OCI-LY3 (cell line): Measurements from ENCODE around the gene CADM2.

Experiments used
- H2AFZ ChIP-seq: fragments of 200-600, 300-600 bp; shearing (Covaris generic); 2 replicates; pipeline ENCODE4 v1.6.0; 2014; ENCODE audit warnings: antibody characterized with exemption, low read depth, low read length
- H3K27ac ChIP-seq: fragments of 200-600, 300-600 bp; sonication (generic); 2 replicates; pipeline ENCODE4 v1.5.1; 2014; ENCODE audit warnings: mild to moderate bottlenecking, low read length, moderate library complexity, mixed read lengths
- H3K27me3 ChIP-seq: fragments of 200-600, 300-600 bp; sonication (generic); 2 replicates; pipeline ENCODE4 v1.6.1; 2014; ENCODE audit warnings: low read depth, low read length, mixed read lengths
- H3K36me3 ChIP-seq: fragments of 200-600, 300-600 bp; sonication (generic); replicated peaks from 2 replicates; pipeline ENCODE3; 2014; ENCODE audit warnings: low read depth, low read length, mixed read lengths
- H3K4me1 ChIP-seq: fragments of 300-600, 200-600 bp; sonication (generic); 2 replicates; pipeline ENCODE4 v1.6.1; 2014; ENCODE audit warnings: low read length, mixed read lengths
- H3K4me2 ChIP-seq: fragments of 200-600, 300-600 bp; sonication (generic); 2 replicates; pipeline ENCODE4 v1.6.1; 2014; ENCODE audit warnings: low read length, mixed read lengths
- H3K4me3 ChIP-seq: fragments of 300-600, 200-600 bp; sonication (generic); 2 replicates; pipeline ENCODE4 v1.5.1; 2014; ENCODE audit warnings: antibody characterized with exemption, mild to moderate bottlenecking, low read length, moderate library complexity
- H3K79me2 ChIP-seq: fragments of 300-600, 200-600 bp; shearing (Covaris generic); 2 replicates; pipeline ENCODE4 v1.6.1; 2014; ENCODE audit warnings: mild to moderate bottlenecking, low read length, mixed read lengths
- H3K9ac ChIP-seq: fragments of 300-600, 200-600 bp; shearing (Covaris generic); 2 replicates; pipeline ENCODE4 v1.6.0; 2014; ENCODE audit warnings: mild to moderate bottlenecking, low read length, moderate library complexity
- H3K9me3 ChIP-seq: fragments of 200-600, 300-600 bp; shearing (Covaris generic); 2 replicates; pipeline ENCODE4 v1.6.1; 2014; ENCODE audit warnings: low read length, mixed read lengths; ENCODE audit not compliant: insufficient read depth
- H4K20me1 ChIP-seq: fragments of 200-600, 300-600 bp; sonication (generic); 2 replicates; pipeline ENCODE4 v1.6.1; 2016; ENCODE audit warnings: low read length, mixed read lengths; ENCODE audit not compliant: insufficient read depth
- CTCF ChIP-seq: fragments of 200-600, 300-600 bp; sonication (generic); IDR thresholded peaks from 2 replicates; pipeline ENCODE4 v1.5.1; 2014; ENCODE audit warnings: antibody characterized with exemption, low read length, low read depth
- EZH2phosphoT487 ChIP-seq: fragments of 200-600 bp; shearing (Covaris generic); IDR thresholded peaks from 2 replicates; pipeline ENCODE4 v1.6.1; 2018; ENCODE audit warnings: antibody characterized with exemption, mixed run types, low read depth

The CADM2 gene

GRCh38 chr3:84977021-84977420, 18.2 kb downstream of the CADM2 start:
- Histone ChIP-seq H3K27ac (no peak overlapping the region), H2AFZ (no peak overlapping the region), H4K20me1 (no peaks in the 10 kb centered on the region), H3K79me2 (no peaks in the 10 kb centered on the region), H3K4me3 (no peak overlapping the region), H3K4me2 (no peak overlapping the region), H3K9ac (no peak overlapping the region), H3K36me3 (no peaks in the 10 kb centered on the region), H3K9me3 (no peaks in the 10 kb centered on the region), H3K4me1 (no peaks in the 10 kb centered on the region), H3K27me3 (no peaks in the 10 kb centered on the region)
- TF ChIP-seq CTCF (no peak), EZH2phosphoT487 (no peak)

- Histone ChIP-seq H3K79me2 (no peaks in the 10 kb centered on the region), H3K4me2 (no peak overlapping the region), H3K36me3 (no peaks in the 10 kb centered on the region), H3K27ac (no peak overlapping the region), H3K9me3 (no peaks in the 10 kb centered on the region), H3K4me1 (no peaks in the 10 kb centered on the region), H4K20me1 (no peaks in the 10 kb centered on the region), H3K27me3 (no peaks in the 10 kb centered on the region), H2AFZ (no peak overlapping the region), H3K9ac (no peak overlapping the region), H3K4me3 (no peak overlapping the region)
- TF ChIP-seq CTCF (no peak), EZH2phosphoT487 (no peak)
Observed at GRCh38 chr3:84978843-84979242, 20.1 kb downstream of the CADM2 start.

- H3K4me3 ChIP-seq, result no peak overlapping the region
Observed at GRCh38 chr3:84980011-84980410, 21.2 kb downstream of the CADM2 start.

GRCh38 chr3:84980456-84980855, 21.7 kb downstream of the CADM2 start:
- TF ChIP-seq EZH2phosphoT487 (no peak), CTCF (no peak)
- H3K27ac ChIP-seq, result no peak overlapping the region
- H3K9me3 ChIP-seq, result no peaks in the 10 kb centered on the region
- no peak overlapping the region for H3K9ac ChIP-seq
- no peaks in the 10 kb centered on the region for H3K79me2 ChIP-seq
- H2AFZ ChIP-seq, result no peak overlapping the region
- no peaks in the 10 kb centered on the region for H3K36me3 ChIP-seq
- no peak overlapping the region for H3K4me2 ChIP-seq
- H3K4me3 ChIP-seq, result no peak overlapping the region
- no peaks in the 10 kb centered on the region for H3K4me1 ChIP-seq
- no peaks in the 10 kb centered on the region for H3K27me3 ChIP-seq
- no peaks in the 10 kb centered on the region for H4K20me1 ChIP-seq

More at GRCh38 chr3:84980011-84980410, 21.2 kb downstream of the CADM2 start:
- no peak overlapping the region for H2AFZ ChIP-seq
- no peaks in the 10 kb centered on the region for H3K27me3 ChIP-seq
- H3K9me3 ChIP-seq, result no peaks in the 10 kb centered on the region
- no peak overlapping the region for H3K9ac ChIP-seq
- TF ChIP-seq CTCF (no peak), EZH2phosphoT487 (no peak)
- H3K36me3 ChIP-seq, result no peaks in the 10 kb centered on the region
- no peaks in the 10 kb centered on the region for H4K20me1 ChIP-seq
- no peaks in the 10 kb centered on the region for H3K4me1 ChIP-seq
- H3K4me2 ChIP-seq, result no peak overlapping the region
- no peak overlapping the region for H3K27ac ChIP-seq
- no peaks in the 10 kb centered on the region for H3K79me2 ChIP-seq
